Mammary epithelial cell (primary cell): ENCODE data around the gene HSD17B4.

Experiments
- EZH2 ChIP-seq: IDR thresholded peaks from 2 replicates; pipeline ENCODE4 v1.6.1; 2012; ENCODE audit warnings: low read length, inconsistent platforms, borderline replicate concordance
- TF ChIP-seq, protein P1 (sequence below), 2 donors: IDR thresholded peaks in 1 of 2; conservative IDR thresholded peaks in 1 of 2; 2 replicates each; pipeline ENCODE4 v1.5.1; 2011 to 2012; ENCODE audit warnings: inconsistent platforms in 2 of 2, low read length in 2 of 2, mild to moderate bottlenecking in 2 of 2, control low read depth in 1 of 2, low read depth in 1 of 2; ENCODE audit not compliant: insufficient read depth in 1 of 2; ENCODE audit errors: extremely low read depth in 1 of 2

DNA sequence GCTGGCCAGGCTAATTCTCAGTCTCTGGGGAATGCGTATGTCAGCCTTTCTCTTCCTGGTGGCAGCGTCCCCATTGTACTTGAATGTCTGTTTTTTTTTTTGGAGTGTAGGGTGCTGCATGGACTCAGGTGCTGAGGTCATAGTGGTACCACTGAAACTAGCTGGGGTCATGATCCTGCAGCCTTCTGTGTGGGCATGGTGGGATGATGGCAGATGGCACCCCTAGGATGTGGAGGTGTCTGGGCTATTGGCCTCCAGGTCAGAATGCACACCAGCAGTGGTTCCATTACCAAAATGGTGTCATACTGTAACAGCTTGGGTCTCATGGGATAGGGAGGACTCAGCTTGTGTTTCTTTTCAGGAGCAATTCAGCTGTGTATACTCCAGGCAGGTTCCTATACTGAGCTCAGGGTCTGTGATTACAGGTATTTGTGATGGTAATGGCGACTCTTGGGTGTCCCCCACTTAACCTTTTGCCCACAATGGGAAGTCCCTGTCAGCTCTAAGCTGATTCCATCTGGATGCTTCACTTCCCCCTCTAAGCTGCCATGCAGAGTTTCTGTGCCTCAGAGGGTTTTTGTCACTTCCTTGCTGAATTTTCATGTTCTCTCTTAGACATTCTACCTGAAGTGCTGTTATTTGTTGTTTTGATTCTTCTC, 17.9 kb downstream of the HSD17B4 start:
- TF ChIP-seq, protein P1, sequence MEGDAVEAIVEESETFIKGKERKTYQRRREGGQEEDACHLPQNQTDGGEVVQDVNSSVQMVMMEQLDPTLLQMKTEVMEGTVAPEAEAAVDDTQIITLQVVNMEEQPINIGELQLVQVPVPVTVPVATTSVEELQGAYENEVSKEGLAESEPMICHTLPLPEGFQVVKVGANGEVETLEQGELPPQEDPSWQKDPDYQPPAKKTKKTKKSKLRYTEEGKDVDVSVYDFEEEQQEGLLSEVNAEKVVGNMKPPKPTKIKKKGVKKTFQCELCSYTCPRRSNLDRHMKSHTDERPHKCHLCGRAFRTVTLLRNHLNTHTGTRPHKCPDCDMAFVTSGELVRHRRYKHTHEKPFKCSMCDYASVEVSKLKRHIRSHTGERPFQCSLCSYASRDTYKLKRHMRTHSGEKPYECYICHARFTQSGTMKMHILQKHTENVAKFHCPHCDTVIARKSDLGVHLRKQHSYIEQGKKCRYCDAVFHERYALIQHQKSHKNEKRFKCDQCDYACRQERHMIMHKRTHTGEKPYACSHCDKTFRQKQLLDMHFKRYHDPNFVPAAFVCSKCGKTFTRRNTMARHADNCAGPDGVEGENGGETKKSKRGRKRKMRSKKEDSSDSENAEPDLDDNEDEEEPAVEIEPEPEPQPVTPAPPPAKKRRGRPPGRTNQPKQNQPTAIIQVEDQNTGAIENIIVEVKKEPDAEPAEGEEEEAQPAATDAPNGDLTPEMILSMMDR (conservative IDR thresholded peaks at IDR 0.05 in 1 of 2, IDR thresholded peaks at IDR 0.05 in 1 of 2; ENCODE audit: extremely low read depth in 1 of 2, insufficient read depth in 1 of 2, low read depth in 1 of 2, low read length in 2 of 2): no peak
- TF ChIP-seq EZH2: no peak
